DMS 273 (cell line): ENCODE results near the gene SESN1.

ENCODE experiments used
- DNase-seq: peaks from one replicate; lab custom pipeline; 2025; ENCODE audit not compliant: unreplicated experiment; lab: John Stamatoyannopoulos, UW

The SESN1 gene

GRCh38 chr6:108942556-108943492, 151.8 kb downstream of the SESN1 start:
- DNase-seq: peak; percentile 52

- no peak for DNase-seq
Observed at GRCh38 chr6:108941859-108942258, 152.8 kb downstream of the SESN1 start.

GRCh38 chr6:108941281-108941680, 153.4 kb downstream of the SESN1 start:
- DNase-seq: no peak

- DNase-seq: peak; percentile 27
Observed at GRCh38 chr6:108940741-108941140, 153.9 kb downstream of the SESN1 start.

- no peak for DNase-seq
Observed at GRCh38 chr6:108937170-108937569, 157.5 kb downstream of the SESN1 start.
